HepG2 (cell line): Measurements from ENCODE around the gene PIAS1. TPM values are rescaled to one million over a fixed set of nuclear protein-coding genes. Genes with fewer than 3 reads are reported as not detected.

Experiments
- ARNTL ChIP-seq: sonication (generic); formaldehyde crosslinking; IDR thresholded peaks from 2 replicates; pipeline ENCODE4 v1.4.0; 2020; ENCODE audit warnings: mild to moderate bottlenecking, missing genetic modification reagents
- DMAP1 ChIP-seq: IDR thresholded peaks from 2 replicates; pipeline ENCODE4 v1.6.1; 2016
- GABPA ChIP-seq, 2 experiments: IDR thresholded peaks; 2 replicates each; pipeline ENCODE4 v1.6.1; 2011 to 2016; ENCODE audit warnings: low read depth in 2 of 2, low read length in 1 of 2, missing biosample characterization in 1 of 2, missing genetic modification characterization in 1 of 2
- GTF2F1 ChIP-seq: fragments of 150-350 bp; IDR thresholded peaks from 2 replicates; pipeline ENCODE4 v1.6.1; 2014; ENCODE audit warnings: low read length
- HDAC2 ChIP-seq: sonication (generic); formaldehyde crosslinking; IDR thresholded peaks from 2 replicates; pipeline ENCODE4 v1.4.0; 2020; ENCODE audit warnings: missing genetic modification reagents
- HNF4G ChIP-seq, 2 experiments: sonication (generic) in 1 of 2; formaldehyde crosslinking in 1 of 2; IDR thresholded peaks; 2 replicates each; pipeline versions ENCODE4 v1.4.0 to v1.6.1; 2011 to 2020; ENCODE audit warnings: borderline replicate concordance in 2 of 2, low read depth in 2 of 2, mild to moderate bottlenecking in 2 of 2, low read length in 1 of 2, missing genetic modification reagents in 1 of 2, moderate library complexity in 1 of 2
- HOMEZ ChIP-seq: IDR thresholded peaks from 2 replicates; pipeline ENCODE4 v1.6.1; 2016; ENCODE audit warnings: low read depth
- MTF1 ChIP-seq: sonication (generic); formaldehyde crosslinking; IDR thresholded peaks from 2 replicates; pipeline ENCODE4 v1.5.0; 2020; ENCODE audit warnings: missing genetic modification reagents
- POLR2A ChIP-seq, 2 experiments: IDR thresholded peaks; 2 replicates each; pipeline ENCODE4 v1.6.1; 2011; ENCODE audit warnings: low read depth in 2 of 2, low read length in 2 of 2, mild to moderate bottlenecking in 1 of 2, moderate library complexity in 1 of 2; ENCODE audit not compliant: insufficient read depth in 1 of 2
- SIN3B ChIP-seq: fragments of 150-350 bp; IDR thresholded peaks from 2 replicates; pipeline ENCODE4 v1.6.1; 2014; ENCODE audit warnings: low read length
- SMYD3 ChIP-seq: sonication (generic); formaldehyde crosslinking; IDR thresholded peaks from 2 replicates; pipeline ENCODE4 v1.8.1; 2023; ENCODE audit warnings: mild to moderate bottlenecking, missing genetic modification reagents
- SP4 ChIP-seq: sonication (generic); formaldehyde crosslinking; IDR thresholded peaks from 2 replicates; pipeline ENCODE4 v1.8.1; 2023; ENCODE audit warnings: mild to moderate bottlenecking, missing genetic modification reagents
- TBP ChIP-seq: sonication (generic); formaldehyde crosslinking; IDR thresholded peaks from 2 replicates; pipeline ENCODE4 v1.5.0; 2020; ENCODE audit warnings: missing genetic modification reagents
- TBX2 ChIP-seq: sonication (generic); formaldehyde crosslinking; IDR thresholded peaks from 2 replicates; pipeline ENCODE4 v1.5.0; 2020; ENCODE audit warnings: missing genetic modification reagents, mild to moderate bottlenecking, borderline replicate concordance
- TGIF2 ChIP-seq: IDR thresholded peaks from 2 replicates; pipeline ENCODE4 v1.6.1; 2016; ENCODE audit warnings: control low read depth, missing compliant biosample characterization
- XRCC5 ChIP-seq: fragments of 200-400 bp; formaldehyde crosslinking; optimal IDR thresholded peaks from 2 replicates; pipeline ENCODE3; 2017; ENCODE audit warnings: mild to moderate bottlenecking, low read length
- ZBTB7B ChIP-seq: sonication (generic); formaldehyde crosslinking; IDR thresholded peaks from 2 replicates; pipeline ENCODE4 v1.4.0; 2020; ENCODE audit warnings: missing genetic modification reagents
- ZNF281 ChIP-seq: sonication (generic); formaldehyde crosslinking; IDR thresholded peaks from 2 replicates; pipeline ENCODE4 v1.4.0; 2020; ENCODE audit warnings: missing genetic modification reagents, borderline replicate concordance
- ZNF550 ChIP-seq: sonication (generic); formaldehyde crosslinking; IDR thresholded peaks from 2 replicates; pipeline ENCODE4 v1.4.0; 2020; ENCODE audit warnings: mild to moderate bottlenecking, missing genetic modification reagents, borderline replicate concordance
- ZNF605 ChIP-seq: sonication (generic); formaldehyde crosslinking; IDR thresholded peaks from 2 replicates; pipeline ENCODE4 v1.8.0; 2022; ENCODE audit warnings: mild to moderate bottlenecking, missing genetic modification reagents
- polyA plus RNA-seq, 8 experiments: library from polyadenylated mRNA; depleted of rRNA in 3 of 8; stranded (reverse) in 7 of 8; unstranded in 1 of 8; fragments of >200 nt; fragmentation: Illumina TruSeq in 4 of 8; extraction: Trizol in 4 of 8; gene quantifications; 2 replicates each; pipeline versions ENCODE4 v1.2.1 to v1.2.3, GENCODE V29; 2011 to 2016; ENCODE audit warnings: low read depth in 4 of 8, missing spikeins in 1 of 8, mixed read lengths in 1 of 8; ENCODE audit not compliant: insufficient read depth in 1 of 8
- total RNA-seq, 5 experiments: library from RNA; depleted of rRNA; stranded (reverse); fragments of >200 nt; fragmentation: Illumina TruSeq; extraction: Trizol; gene quantifications; 2 replicates each; pipeline ENCODE4 v1.2.3, GENCODE V29; 2016; ENCODE audit warnings: low read depth in 1 of 5
- TF ChIP-seq, protein P1 (sequence below): sonication (generic); formaldehyde crosslinking; IDR thresholded peaks from 2 replicates; pipeline ENCODE4 v1.8.0; 2022; ENCODE audit warnings: missing genetic modification reagents, mild to moderate bottlenecking, borderline replicate concordance
- TF ChIP-seq, protein P2 (sequence below): sonication (generic); formaldehyde crosslinking; IDR thresholded peaks from 2 replicates; pipeline ENCODE4 v1.8.1; 2023; ENCODE audit warnings: mild to moderate bottlenecking, missing genetic modification reagents

The PIAS1 gene
- total and polyA plus RNA-seq, 2 of the 13 experiments (the other 11 are each of a cell fraction or from before 2014, with no cell fraction given), result 20.7 to 33.7 TPM

DNA sequence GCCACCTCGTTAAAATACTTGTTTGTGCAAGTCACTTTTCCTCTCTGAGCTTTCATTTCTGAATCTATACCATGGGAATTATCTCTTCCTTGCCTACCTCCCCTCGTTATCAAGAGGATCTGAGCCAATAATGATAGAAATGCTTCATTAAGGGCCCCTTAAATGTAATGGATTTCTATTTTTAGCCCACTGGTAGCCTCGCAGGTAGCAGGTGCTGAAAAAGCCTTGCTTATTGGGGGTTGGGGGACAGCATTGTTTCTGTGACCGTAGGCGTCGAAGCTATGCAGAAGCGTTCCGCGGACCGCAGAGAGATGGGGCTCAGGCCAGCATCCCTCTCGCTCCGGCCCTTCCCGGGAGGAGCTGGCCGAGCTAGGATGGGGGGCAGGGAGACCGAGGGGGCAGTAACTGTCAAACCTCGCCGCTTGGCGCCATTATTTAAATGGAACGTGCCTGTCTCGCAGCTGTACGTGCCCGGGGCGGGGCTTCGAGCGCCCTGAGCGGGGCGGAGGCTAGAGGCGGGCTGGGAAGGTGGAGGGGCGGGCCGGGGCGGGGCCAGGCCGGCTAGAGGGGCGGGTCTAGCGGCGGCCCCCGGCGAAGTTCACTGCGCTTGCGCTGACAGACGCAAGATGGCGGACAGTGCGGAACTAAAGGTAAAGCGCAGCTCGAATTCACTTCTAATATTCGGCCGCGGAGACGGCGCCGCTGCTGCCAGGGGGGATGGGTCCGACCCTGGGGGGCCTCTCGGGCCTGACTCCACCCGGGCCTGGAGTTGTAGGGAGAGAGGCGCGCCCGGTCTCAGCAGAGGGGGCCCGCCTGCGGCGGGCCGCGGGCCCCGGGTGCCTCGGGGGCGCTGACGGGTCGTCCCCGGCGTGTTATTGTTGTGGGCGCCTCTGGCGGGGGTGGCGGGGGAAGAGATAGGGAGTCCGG, at the start of gene PIAS1 (continued):
- TF ChIP-seq GABPA (IDR thresholded peaks at IDR 0.05; ENCODE audit: low read depth, low read length), result no peak
- TF ChIP-seq GABPA (CRISPR knock-in tag; IDR thresholded peaks at IDR 0.05; ENCODE audit: low read depth), result peak; percentile 20; the same call in 1 of the 2 replicates
- TF ChIP-seq, protein P1, sequence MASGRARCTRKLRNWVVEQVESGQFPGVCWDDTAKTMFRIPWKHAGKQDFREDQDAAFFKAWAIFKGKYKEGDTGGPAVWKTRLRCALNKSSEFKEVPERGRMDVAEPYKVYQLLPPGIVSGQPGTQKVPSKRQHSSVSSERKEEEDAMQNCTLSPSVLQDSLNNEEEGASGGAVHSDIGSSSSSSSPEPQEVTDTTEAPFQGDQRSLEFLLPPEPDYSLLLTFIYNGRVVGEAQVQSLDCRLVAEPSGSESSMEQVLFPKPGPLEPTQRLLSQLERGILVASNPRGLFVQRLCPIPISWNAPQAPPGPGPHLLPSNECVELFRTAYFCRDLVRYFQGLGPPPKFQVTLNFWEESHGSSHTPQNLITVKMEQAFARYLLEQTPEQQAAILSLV, result peak; percentile 51; the same call in 1 of the 2 replicates
- TF ChIP-seq TBX2 (CRISPR knock-in tag), result peak; percentile 65
- peak; percentile 75 for TF ChIP-seq HDAC2
- TF ChIP-seq ARNTL (CRISPR knock-in tag), result peak; percentile 62; the same call in 1 of the 2 replicates
- 0 out of 2 replicates have a peak, but pooled peaks have one; percentile 19 for TF ChIP-seq HOMEZ (CRISPR knock-in tag)
- peak; percentile 99 for TF ChIP-seq TGIF2 (CRISPR knock-in tag)
- TF ChIP-seq SP4 (CRISPR knock-in tag), result peak; percentile 88
- no peak for TF ChIP-seq ZNF550 (CRISPR knock-in tag)
- TF ChIP-seq GTF2F1, result no peak
- peak; percentile 28; the same call in 1 of the 2 replicates for TF ChIP-seq ZBTB7B
- TF ChIP-seq ZNF281 (CRISPR knock-in tag), result peak; percentile 76
- peak; percentile 43; the same call in 1 of the 2 replicates for TF ChIP-seq HNF4G (IDR thresholded peaks at IDR 0.05; ENCODE audit: borderline replicate concordance, low read depth, low read length)
- TF ChIP-seq HNF4G (CRISPR knock-in tag; IDR thresholded peaks at IDR 0.05; ENCODE audit: borderline replicate concordance, low read depth), result no peak
- peak; percentile 80 to 85 for TF ChIP-seq POLR2A (IDR thresholded peaks at IDR 0.05; ENCODE audit: insufficient read depth in 1 of 2, low read depth in 2 of 2, low read length in 2 of 2)
- no peak for TF ChIP-seq TBP (CRISPR knock-in tag)
- TF ChIP-seq SMYD3, result peak; percentile 51; the same call in 1 of the 2 replicates
- peak; percentile 25 for TF ChIP-seq XRCC5
- TF ChIP-seq MTF1 (CRISPR knock-in tag), result no peak
- TF ChIP-seq SIN3B, result peak; percentile 91
- TF ChIP-seq, protein P2, sequence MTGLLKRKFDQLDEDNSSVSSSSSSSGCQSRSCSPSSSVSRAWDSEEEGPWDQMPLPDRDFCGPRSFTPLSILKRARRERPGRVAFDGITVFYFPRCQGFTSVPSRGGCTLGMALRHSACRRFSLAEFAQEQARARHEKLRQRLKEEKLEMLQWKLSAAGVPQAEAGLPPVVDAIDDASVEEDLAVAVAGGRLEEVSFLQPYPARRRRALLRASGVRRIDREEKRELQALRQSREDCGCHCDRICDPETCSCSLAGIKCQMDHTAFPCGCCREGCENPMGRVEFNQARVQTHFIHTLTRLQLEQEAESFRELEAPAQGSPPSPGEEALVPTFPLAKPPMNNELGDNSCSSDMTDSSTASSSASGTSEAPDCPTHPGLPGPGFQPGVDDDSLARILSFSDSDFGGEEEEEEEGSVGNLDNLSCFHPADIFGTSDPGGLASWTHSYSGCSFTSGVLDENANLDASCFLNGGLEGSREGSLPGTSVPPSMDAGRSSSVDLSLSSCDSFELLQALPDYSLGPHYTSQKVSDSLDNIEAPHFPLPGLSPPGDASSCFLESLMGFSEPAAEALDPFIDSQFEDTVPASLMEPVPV (CRISPR knock-in tag), result peak; percentile 95
- TF ChIP-seq ZNF605 (CRISPR knock-in tag), result 0 out of 2 replicates have a peak, but pooled peaks have one; percentile 38
- TF ChIP-seq DMAP1, result peak; percentile 89
